Activated gamma-delta T cell treated with anti-CD3 and anti-CD28 coated beads, Interleukin-2, amount 50 U/mL, for 16 hours (primary cell): Measurements from ENCODE around the gene OR10AD1.
A peak's percentile ranks its signal among the peaks of the same experiment; 100 is the strongest.

Experiments
- DNase-seq: peaks from one replicate; pipeline ENCODE4 v3.0.0-alpha.2; 2020; ENCODE audit warnings: low read depth

Gene OR10AD1

GRCh38 chr12:48191096-48191495 lies 12.0 kb downstream of the OR10AD1 start:
- no peak for DNase-seq

- peak; percentile 51 for DNase-seq
Measured at GRCh38 chr12:48189331-48190125, 13.6 kb downstream of the OR10AD1 start.

DNA sequence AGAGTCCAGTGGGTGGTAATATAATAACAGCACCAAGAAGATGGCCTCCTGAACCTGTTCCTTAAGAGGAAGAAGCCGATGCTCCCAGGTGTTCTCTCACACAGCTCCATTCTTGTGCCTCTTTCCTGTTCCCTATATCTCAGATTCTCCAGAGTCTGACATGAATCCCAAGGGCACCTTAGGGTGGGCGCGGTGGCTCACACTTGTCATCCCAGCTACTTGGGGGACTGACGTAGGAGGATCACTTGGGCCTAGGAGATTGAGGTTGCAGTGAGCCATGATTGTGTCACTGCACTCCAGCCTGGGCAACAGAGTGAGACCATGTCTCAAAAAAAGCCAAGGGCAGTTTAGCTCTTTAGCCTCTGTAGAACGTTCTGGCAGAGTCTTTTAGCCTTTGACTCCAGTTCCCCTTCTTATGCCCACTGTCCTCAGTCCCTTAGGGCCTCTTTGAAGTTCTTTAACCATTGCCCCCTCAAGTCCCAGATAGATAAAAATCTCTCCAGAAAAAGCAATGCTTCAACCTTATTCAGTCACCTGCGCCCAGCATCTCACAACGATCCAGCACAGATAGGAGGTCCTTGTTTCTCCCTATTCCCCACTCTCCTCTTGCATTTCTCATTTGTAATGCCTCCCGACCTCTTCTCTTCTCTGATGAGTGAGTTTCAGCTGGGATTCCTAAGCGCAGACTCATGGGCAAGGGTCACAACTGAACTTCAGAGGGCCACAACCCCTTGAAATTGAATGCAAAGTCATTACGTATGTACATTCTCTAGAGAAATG lies 15.0 kb downstream of the OR10AD1 start:
- DNase-seq: no peak

DNA sequence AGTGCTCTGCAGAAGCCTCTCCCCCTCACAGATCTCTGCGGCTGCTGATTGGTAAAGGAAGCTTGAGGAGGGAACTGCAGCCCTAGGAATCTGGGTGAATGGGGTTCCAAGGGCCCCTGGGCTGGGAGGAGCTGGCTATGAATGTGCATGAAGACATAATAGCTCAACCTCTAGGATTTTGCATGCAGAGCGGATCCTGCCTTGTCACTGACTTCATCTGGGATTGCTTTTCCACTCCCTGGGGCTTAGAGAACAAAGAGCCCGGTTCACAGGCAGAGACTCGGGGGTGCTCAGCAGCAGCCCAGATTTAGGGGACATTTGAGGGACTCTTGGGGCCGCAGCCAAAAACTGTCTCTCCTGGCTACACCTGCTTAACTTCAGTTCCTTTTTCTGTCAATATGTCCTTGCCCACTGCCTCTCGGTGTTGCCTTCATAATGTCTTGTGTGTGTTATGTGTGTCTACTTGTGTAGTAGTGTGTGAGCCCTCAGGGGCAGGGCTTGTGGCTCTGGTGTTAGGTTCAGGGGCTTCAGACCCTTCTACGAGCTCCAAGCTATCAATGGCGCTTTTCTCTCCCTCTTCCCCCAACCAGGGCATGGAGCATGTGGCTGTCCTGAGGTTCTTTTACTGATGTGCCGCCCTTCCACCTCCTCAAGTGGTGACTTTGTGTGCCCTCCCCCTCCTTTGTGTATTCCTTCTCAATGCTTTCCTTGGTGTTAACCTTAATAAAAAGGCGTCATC lies 17.7 kb downstream of the OR10AD1 start:
- no peak for DNase-seq

GRCh38 chr12:48184549-48184922 lies 18.6 kb downstream of the OR10AD1 start:
- no peak for DNase-seq

GRCh38 chr12:48183876-48184548 lies 19.1 kb downstream of the OR10AD1 start:
- no peak for DNase-seq

DNA sequence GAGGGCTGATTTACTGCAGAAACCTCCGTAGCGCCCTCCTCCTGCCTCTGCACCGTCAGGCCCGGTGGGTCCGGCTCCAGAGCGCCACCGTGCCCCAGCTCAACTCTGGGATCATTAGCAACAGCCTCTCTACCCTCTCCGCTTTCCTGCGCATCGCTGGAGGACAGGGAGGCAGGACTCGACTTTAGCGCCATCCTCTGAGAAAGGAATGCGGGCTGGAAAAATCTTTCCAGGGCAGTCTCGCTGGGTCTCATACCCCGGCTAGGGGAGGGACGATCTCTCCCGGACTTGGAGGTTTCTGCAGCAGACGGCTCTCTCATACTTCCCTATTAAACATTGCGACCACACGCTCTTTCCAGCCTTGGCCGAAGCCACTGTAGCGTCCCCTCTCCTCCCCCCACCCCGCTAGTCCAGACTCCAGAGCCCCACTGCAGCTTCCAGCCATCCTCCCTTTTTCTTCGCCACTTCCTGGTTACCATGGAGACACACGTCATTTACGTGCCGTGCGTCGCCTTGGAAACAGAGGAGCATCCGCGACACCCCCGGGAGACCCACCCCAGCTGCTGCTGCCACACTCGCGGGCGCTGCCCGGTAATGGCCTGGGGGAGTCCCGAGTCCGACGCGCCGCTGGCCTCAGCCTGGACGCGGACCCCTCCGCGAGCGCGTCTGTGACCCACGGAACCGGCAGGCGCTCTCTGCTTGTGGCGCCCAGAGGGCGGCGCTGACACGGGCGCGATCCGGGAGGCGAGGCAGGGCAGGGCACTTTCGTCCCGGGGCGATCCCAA lies 19.8 kb downstream of the OR10AD1 start, which contains the start of gene CCDC184:
Gene CCDC184 (plus strand): TSS at position 554 of the 785 bp plus-strand sequence. CDS start 479 bp downstream, outside the sequence.
- peak; percentile 53 for DNase-seq

GRCh38 chr12:48182631-48183030 lies 20.5 kb downstream of the OR10AD1 start:
- DNase-seq: no peak

DNA sequence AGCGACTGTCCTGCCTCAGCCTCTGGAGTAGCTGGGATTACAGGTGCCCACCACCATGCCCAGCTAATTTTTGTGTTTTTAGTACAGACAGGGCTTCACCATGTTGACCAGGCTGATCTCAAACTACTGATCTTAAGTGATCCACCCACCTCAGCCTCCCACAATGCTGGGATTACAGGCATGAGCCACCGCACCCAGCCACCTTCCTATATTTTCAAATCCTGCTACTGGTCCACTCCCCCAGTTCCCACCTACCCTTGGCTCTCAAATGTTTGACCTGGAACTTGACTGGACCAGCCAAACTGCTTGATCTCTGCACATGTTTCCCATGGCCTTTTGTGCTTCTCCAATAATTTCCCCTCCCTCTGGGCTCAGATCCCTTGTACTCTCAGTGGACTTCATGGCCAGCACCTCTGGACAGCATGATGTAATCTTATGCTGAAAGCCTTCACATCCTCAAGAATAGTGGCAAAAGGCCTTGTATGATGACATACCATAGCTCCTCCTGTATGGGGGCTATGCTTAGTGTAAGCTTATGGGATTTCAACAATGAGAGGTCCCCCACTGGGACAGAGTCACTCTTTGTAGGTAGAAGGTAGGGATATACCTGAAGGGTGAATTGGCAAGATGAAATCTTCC lies 22.1 kb downstream of the OR10AD1 start:
- DNase-seq: no peak

DNA sequence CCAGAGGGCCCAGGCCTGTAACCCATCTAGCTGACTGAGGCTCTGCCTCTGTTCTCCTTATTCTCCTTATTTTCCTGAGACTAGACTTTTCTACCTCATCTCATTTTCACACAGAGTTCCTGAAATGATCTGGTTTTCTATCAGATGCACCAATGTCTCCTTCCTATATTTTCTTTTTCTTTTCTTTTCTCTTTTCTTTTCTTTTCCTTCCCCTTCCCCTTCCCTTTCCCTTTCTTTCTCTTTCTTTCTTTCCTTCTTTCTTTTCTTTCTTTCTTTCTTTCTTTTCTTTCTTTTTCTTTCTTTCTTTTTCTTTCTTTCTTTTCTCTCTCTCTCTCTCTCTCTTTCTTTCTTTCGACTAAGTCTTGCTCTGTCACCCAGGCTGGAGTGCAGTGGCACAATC lies 22.7 kb downstream of the OR10AD1 start:
- no peak for DNase-seq

- DNase-seq: no peak
Measured at GRCh38 chr12:48179466-48179865, 23.6 kb downstream of the OR10AD1 start.

DNA sequence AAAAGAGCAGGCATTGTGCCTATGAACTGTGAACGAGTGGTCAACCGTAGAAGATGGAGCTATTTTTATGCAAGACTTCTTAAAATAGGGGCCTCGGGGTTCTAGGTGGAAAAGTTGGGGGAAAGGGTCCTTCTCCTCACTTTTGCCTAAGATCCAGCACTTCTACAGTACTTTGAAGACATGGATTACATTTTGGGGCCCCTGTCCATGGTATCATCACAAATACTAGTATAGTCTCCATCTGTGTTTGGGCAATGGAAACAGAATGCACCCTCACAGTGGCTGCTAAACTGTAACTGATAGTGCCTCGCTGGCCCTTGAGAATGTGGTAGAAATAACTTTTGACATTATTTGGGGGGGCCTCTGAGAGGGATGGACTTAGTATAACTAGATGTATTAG lies 25.1 kb downstream of the OR10AD1 start:
- DNase-seq: no peak

- DNase-seq: no peak
Measured at GRCh38 chr12:48176417-48176751, 26.7 kb downstream of the OR10AD1 start.

- no peak for DNase-seq
Measured at GRCh38 chr12:48175613-48176416, 27.3 kb downstream of the OR10AD1 start.

DNA sequence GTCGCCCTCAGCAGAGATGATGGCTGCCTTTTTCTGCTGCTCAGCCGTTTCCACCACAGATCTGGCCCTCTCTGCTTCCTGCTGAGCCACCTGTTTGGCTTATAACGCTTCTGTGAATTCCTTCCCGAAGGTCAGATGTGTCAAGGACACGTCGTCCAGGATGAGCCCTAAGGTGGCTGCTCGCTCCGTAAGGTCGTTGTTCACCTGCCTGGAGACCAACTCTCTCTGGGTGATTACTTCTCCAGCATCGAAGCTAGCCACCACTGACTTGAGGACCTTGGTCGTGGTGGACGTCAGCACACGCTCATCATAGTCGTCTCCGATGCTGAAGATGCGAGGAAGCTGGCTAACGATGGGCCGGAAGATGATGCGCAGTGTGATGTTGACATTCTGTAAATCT lies 34.1 kb downstream of the OR10AD1 start:
- no peak for DNase-seq

DNA sequence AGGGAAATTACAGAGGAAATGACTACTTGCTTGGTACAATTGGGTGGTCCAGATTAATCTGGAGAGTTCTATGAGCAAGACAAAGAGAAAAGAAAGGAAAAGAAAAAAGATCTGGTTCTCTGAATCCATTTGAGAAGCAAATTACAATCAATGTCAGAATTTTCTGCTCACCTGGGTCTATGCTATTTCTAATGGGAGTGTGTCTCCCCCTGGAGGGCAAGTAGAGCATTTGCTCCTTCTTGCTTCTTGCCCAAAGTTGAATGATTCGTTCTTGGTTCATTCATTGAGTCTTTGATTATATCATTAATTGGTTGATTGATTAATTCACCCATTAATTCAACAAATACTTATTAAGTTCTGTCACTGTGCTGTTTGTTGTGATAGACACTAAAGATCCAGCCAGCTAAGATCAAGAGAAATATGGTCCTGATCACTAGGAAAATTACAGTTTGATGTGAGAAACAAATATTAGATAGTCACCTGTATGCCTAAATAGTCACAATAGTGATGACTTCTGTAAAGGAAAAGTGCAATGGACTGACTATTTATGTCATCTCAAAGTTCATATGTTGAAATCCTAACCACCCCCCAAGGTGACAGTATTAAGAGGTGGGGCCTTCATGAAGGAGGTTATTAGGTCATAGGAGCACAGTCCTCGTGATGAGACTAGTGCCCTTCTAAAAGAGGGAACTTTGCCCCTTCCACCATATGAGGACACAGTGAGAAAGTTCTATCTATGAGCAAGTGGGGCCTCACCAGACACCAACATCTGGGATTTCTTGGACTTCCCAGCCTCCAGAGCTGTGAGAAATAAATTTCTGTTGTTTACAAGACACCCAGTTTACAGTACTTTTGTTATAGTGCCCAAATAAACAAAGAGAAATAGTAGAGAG lies 37.8 kb downstream of the OR10AD1 start:
- DNase-seq: peak; percentile 36

GRCh38 chr12:48164451-48164850 lies 38.6 kb downstream of the OR10AD1 start:
- DNase-seq: no peak

GRCh38 chr12:48163150-48163747 lies 39.8 kb downstream of the OR10AD1 start:
- no peak for DNase-seq

DNA sequence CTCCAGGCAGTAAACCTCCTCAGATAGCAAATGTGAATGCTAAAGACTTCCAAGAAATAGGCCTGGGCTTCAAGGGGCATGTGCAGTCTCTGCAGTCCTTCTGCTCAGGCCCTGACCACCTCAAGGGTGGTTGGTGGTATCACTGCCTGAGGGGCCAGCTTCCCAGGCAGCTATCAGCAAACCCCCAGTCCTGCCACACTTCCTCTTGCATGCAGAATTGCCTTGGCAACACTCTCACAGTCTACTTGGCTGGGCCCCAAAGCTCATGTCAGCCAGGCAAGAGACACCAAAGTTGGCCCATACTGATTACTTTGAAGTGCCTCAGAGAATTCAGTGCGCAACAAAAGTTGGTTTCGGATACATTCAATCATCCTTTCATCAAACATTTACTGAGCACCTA lies 42.3 kb downstream of the OR10AD1 start:
- no peak for DNase-seq
